Measurements from ENCODE around the gene RTKN2.

Gene RTKN2

GRCh38 chr10:62170732-62171131 is 97.9 kb downstream of the RTKN2 start:
- H3K9ac ChIP-seq (ENCODE audit: low read length): no peak overlapping the region
- H2AFZ ChIP-seq (ENCODE audit: low read depth, low read length): no peak overlapping the region
- no peak overlapping the region for H3K4ac ChIP-seq (ENCODE audit: low read depth in 1 of 2, low read length in 2 of 2)
- no peak overlapping the region for H3K4me2 ChIP-seq (ENCODE audit: low read length, poor library complexity, severe bottlenecking)
- WGBS: no CpG with 5 or more reads among the region's 1 CpG
- H2BK120ac ChIP-seq (ENCODE audit: low read depth, low read length): no peak overlapping the region
- no peak overlapping the region for H3K4me3 ChIP-seq (ENCODE audit: insufficient read depth in 1 of 2, low read depth in 1 of 2, low read length in 2 of 2)
- no peak overlapping the region for H4K91ac ChIP-seq (ENCODE audit: low read length)
- no peaks in the 10 kb centered on the region for H3K27me3 ChIP-seq (ENCODE audit: control insufficient read depth in 1 of 2, insufficient read depth in 1 of 2, low read length in 2 of 2)
- H2BK12ac ChIP-seq (ENCODE audit: low read length in 2 of 2): no peak overlapping the region
- H3K23ac ChIP-seq (ENCODE audit: low read length in 2 of 2): no peak overlapping the region
- peaks cover 9% of the 10 kb centered on the region for H3K9me3 ChIP-seq (ENCODE audit: control insufficient read depth, low read length)
- H2AK5ac ChIP-seq (ENCODE audit: low read length, severe bottlenecking): no peak overlapping the region
- H2BK15ac ChIP-seq (ENCODE audit: low read depth, poor library complexity, severe bottlenecking): no peak overlapping the region
- DNase-seq: no peak
- no peaks in the 10 kb centered on the region for H3K36me3 ChIP-seq (ENCODE audit: control insufficient read depth in 1 of 2, insufficient read depth in 2 of 2, low read depth in 1 of 2, low read length in 2 of 2)
- no peak overlapping the region for H3K18ac ChIP-seq (ENCODE audit: low read depth in 1 of 2, low read length in 2 of 2)
- no peak overlapping the region for H3K27ac ChIP-seq (ENCODE audit: low read length, poor library complexity, severe bottlenecking)
- H3K4me1 ChIP-seq (ENCODE audit: control insufficient read depth, insufficient read depth, low read depth, low read length): no peaks in the 10 kb centered on the region
- no peak overlapping the region for H4K8ac ChIP-seq (ENCODE audit: low read length)
- H3K79me1 ChIP-seq (replicated peaks; ENCODE audit: low read length, poor library complexity, severe bottlenecking): no peaks in the 10 kb centered on the region
- H3K14ac ChIP-seq (ENCODE audit: low read length in 2 of 2): no peak overlapping the region
- no peak overlapping the region for H2BK5ac ChIP-seq (ENCODE audit: low read depth, low read length, poor library complexity, severe bottlenecking)

- Histone ChIP-seq H3K9me3 (ENCODE audit: control insufficient read depth, low read length) (no peaks in the 10 kb centered on the region), H3K9ac (ENCODE audit: low read length) (peak overlapping the region; percentile 42), H3K14ac (ENCODE audit: low read length in 2 of 2) (no peak overlapping the region), H3K4ac (ENCODE audit: low read depth in 1 of 2, low read length in 2 of 2) (no peak overlapping the region), H4K91ac (ENCODE audit: low read length) (no peak overlapping the region), H4K8ac (ENCODE audit: low read length) (no peak overlapping the region), H3K4me2 (ENCODE audit: low read length, poor library complexity, severe bottlenecking) (no peak overlapping the region), H3K27ac (ENCODE audit: low read length, poor library complexity, severe bottlenecking) (no peak overlapping the region), H2BK12ac (ENCODE audit: low read length in 2 of 2) (no peak overlapping the region), H3K4me1 (ENCODE audit: control insufficient read depth, insufficient read depth, low read depth, low read length) (no peaks in the 10 kb centered on the region), H3K23ac (ENCODE audit: low read length in 2 of 2) (no peak overlapping the region), H3K27me3 (ENCODE audit: control insufficient read depth in 1 of 2, insufficient read depth in 1 of 2, low read length in 2 of 2) (no peaks in the 10 kb centered on the region), H3K4me3 (ENCODE audit: insufficient read depth in 1 of 2, low read depth in 1 of 2, low read length in 2 of 2) (peak overlapping the region in 1 of 2 experiments; percentile 13), H2BK5ac (ENCODE audit: low read depth, low read length, poor library complexity, severe bottlenecking) (no peak overlapping the region), H3K79me1 (replicated peaks; ENCODE audit: low read length, poor library complexity, severe bottlenecking) (no peaks in the 10 kb centered on the region), H3K36me3 (ENCODE audit: control insufficient read depth in 1 of 2, insufficient read depth in 2 of 2, low read depth in 1 of 2, low read length in 2 of 2) (no peaks in the 10 kb centered on the region), H2AK5ac (ENCODE audit: low read length, severe bottlenecking) (no peak overlapping the region), H2BK120ac (ENCODE audit: low read depth, low read length) (no peak overlapping the region), H2BK15ac (ENCODE audit: low read depth, poor library complexity, severe bottlenecking) (no peak overlapping the region), H3K18ac (ENCODE audit: low read depth in 1 of 2, low read length in 2 of 2) (peak overlapping the region in 1 of 2 experiments; percentile 40), H2AFZ (ENCODE audit: low read depth, low read length) (no peak overlapping the region)
- DNase-seq: peak; percentile 55
- 71% methylated on average over 4 of the region's 4 CpGs for WGBS
Measured at GRCh38 chr10:62166331-62167131, 102.1 kb downstream of the RTKN2 start.

GRCh38 chr10:62165803-62166202 is 102.8 kb downstream of the RTKN2 start:
- no peak overlapping the region for H3K14ac ChIP-seq (ENCODE audit: low read length in 2 of 2)
- no peaks in the 10 kb centered on the region for H3K79me1 ChIP-seq (replicated peaks; ENCODE audit: low read length, poor library complexity, severe bottlenecking)
- H3K9me3 ChIP-seq (ENCODE audit: control insufficient read depth, low read length): no peaks in the 10 kb centered on the region
- no peaks in the 10 kb centered on the region for H3K27me3 ChIP-seq (ENCODE audit: control insufficient read depth in 1 of 2, insufficient read depth in 1 of 2, low read length in 2 of 2)
- no peak overlapping the region for H4K91ac ChIP-seq (ENCODE audit: low read length)
- WGBS: 100% methylated on average over 2 of the region's 4 CpGs
- peak overlapping the region; percentile 42 for H3K9ac ChIP-seq (ENCODE audit: low read length)
- no peak overlapping the region for H3K4ac ChIP-seq (ENCODE audit: low read depth in 1 of 2, low read length in 2 of 2)
- no peak overlapping the region for H2BK15ac ChIP-seq (ENCODE audit: low read depth, poor library complexity, severe bottlenecking)
- H3K36me3 ChIP-seq (ENCODE audit: control insufficient read depth in 1 of 2, insufficient read depth in 2 of 2, low read depth in 1 of 2, low read length in 2 of 2): no peaks in the 10 kb centered on the region
- no peak overlapping the region for H3K27ac ChIP-seq (ENCODE audit: low read length, poor library complexity, severe bottlenecking)
- no peak overlapping the region for H4K8ac ChIP-seq (ENCODE audit: low read length)
- H2AK5ac ChIP-seq (ENCODE audit: low read length, severe bottlenecking): no peak overlapping the region
- H2BK12ac ChIP-seq (ENCODE audit: low read length in 2 of 2): no peak overlapping the region
- no peak overlapping the region for H2AFZ ChIP-seq (ENCODE audit: low read depth, low read length)
- H3K4me3 ChIP-seq (ENCODE audit: insufficient read depth in 1 of 2, low read depth in 1 of 2, low read length in 2 of 2): peak overlapping the region in 1 of 2 experiments; percentile 27
- no peak overlapping the region for H2BK120ac ChIP-seq (ENCODE audit: low read depth, low read length)
- no peaks in the 10 kb centered on the region for H3K4me1 ChIP-seq (ENCODE audit: control insufficient read depth, insufficient read depth, low read depth, low read length)
- no peak for DNase-seq
- H3K23ac ChIP-seq (ENCODE audit: low read length in 2 of 2): no peak overlapping the region
- H3K18ac ChIP-seq (ENCODE audit: low read depth in 1 of 2, low read length in 2 of 2): no peak overlapping the region
- no peak overlapping the region for H3K4me2 ChIP-seq (ENCODE audit: low read length, poor library complexity, severe bottlenecking)
- H2BK5ac ChIP-seq (ENCODE audit: low read depth, low read length, poor library complexity, severe bottlenecking): no peak overlapping the region

GRCh38 chr10:62163024-62163423 is 105.6 kb downstream of the RTKN2 start:
- no peak overlapping the region for H4K8ac ChIP-seq (ENCODE audit: low read length)
- no peak overlapping the region for H2BK120ac ChIP-seq (ENCODE audit: low read depth, low read length)
- H3K27me3 ChIP-seq (ENCODE audit: control insufficient read depth in 1 of 2, insufficient read depth in 1 of 2, low read length in 2 of 2): no peaks in the 10 kb centered on the region
- no peak overlapping the region for H2BK5ac ChIP-seq (ENCODE audit: low read depth, low read length, poor library complexity, severe bottlenecking)
- no peak overlapping the region for H3K4me2 ChIP-seq (ENCODE audit: low read length, poor library complexity, severe bottlenecking)
- WGBS: no CpG with 5 or more reads among the region's 2 CpGs
- H3K23ac ChIP-seq (ENCODE audit: low read length in 2 of 2): no peak overlapping the region
- H3K18ac ChIP-seq (ENCODE audit: low read depth in 1 of 2, low read length in 2 of 2): no peak overlapping the region
- H3K36me3 ChIP-seq (ENCODE audit: control insufficient read depth in 1 of 2, insufficient read depth in 2 of 2, low read depth in 1 of 2, low read length in 2 of 2): no peaks in the 10 kb centered on the region
- H2AK5ac ChIP-seq (ENCODE audit: low read length, severe bottlenecking): no peak overlapping the region
- no peak overlapping the region for H2BK12ac ChIP-seq (ENCODE audit: low read length in 2 of 2)
- no peak overlapping the region for H2AFZ ChIP-seq (ENCODE audit: low read depth, low read length)
- H2BK15ac ChIP-seq (ENCODE audit: low read depth, poor library complexity, severe bottlenecking): no peak overlapping the region
- H3K27ac ChIP-seq (ENCODE audit: low read length, poor library complexity, severe bottlenecking): no peak overlapping the region
- no peaks in the 10 kb centered on the region for H3K79me1 ChIP-seq (replicated peaks; ENCODE audit: low read length, poor library complexity, severe bottlenecking)
- DNase-seq: no peak
- no peaks in the 10 kb centered on the region for H3K9me3 ChIP-seq (ENCODE audit: control insufficient read depth, low read length)
- no peak overlapping the region for H4K91ac ChIP-seq (ENCODE audit: low read length)
- no peaks in the 10 kb centered on the region for H3K4me1 ChIP-seq (ENCODE audit: control insufficient read depth, insufficient read depth, low read depth, low read length)
- H3K4ac ChIP-seq (ENCODE audit: low read depth in 1 of 2, low read length in 2 of 2): no peak overlapping the region
- no peak overlapping the region for H3K14ac ChIP-seq (ENCODE audit: low read length in 2 of 2)
- no peak overlapping the region for H3K4me3 ChIP-seq (ENCODE audit: insufficient read depth in 1 of 2, low read depth in 1 of 2, low read length in 2 of 2)
- no peak overlapping the region for H3K9ac ChIP-seq (ENCODE audit: low read length)
